Measurements from ENCODE around the gene ZNF181.

GRCh38 chr19:34773555-34773864 is 39.5 kb downstream of the ZNF181 start:
- no peak for TF ChIP-seq CTCF (IDR thresholded peaks at IDR 0.05)
- no peak for TF ChIP-seq POLR2AphosphoS5 (IDR thresholded peaks at IDR 0.05; ENCODE audit: low read depth, low read length)
- no peak for TF ChIP-seq REST (IDR thresholded peaks at IDR 0.05; ENCODE audit: insufficient read depth in 1 of 2, low read depth in 2 of 2, low read length in 1 of 2)
- no peak for TF ChIP-seq SIN3A (IDR thresholded peaks at IDR 0.05; ENCODE audit: borderline replicate concordance, insufficient read depth, low read depth, low read length)
